Renal cortical epithelial cell (primary cell): ENCODE measurements around the gene XYLT1. TPM values are rescaled to one million over a fixed set of nuclear protein-coding genes. Genes with fewer than 3 reads are reported as not detected.
"Not testable (repeated sequence)": the region's sequence is repeated elsewhere in the genome, so short reads cannot be mapped to it uniquely, and the experiment has no call there.

Experiments
- DNase-seq: peaks from one replicate; pipeline ENCODE4 v3.0.0-alpha.2; 2011; ENCODE audit warnings: low read depth
- total RNA-seq: library from RNA; depleted of rRNA; stranded (reverse); fragments of >200 nt; gene quantifications from 2 replicates; pipeline ENCODE4 v1.2.3, GENCODE V29; 2014

The XYLT1 gene
- total RNA-seq, 1 donor from 2014 or later, result 0.15 TPM

GRCh38 chr16:17309510-17309909 lies 161.2 kb downstream of the XYLT1 start:
- DNase-seq, result no peak

GRCh38 chr16:17308186-17308585 lies 162.6 kb downstream of the XYLT1 start:
- DNase-seq, result no peak

- DNase-seq, result no peak
Observed at GRCh38 chr16:17307504-17307903, 163.3 kb downstream of the XYLT1 start.

DNA sequence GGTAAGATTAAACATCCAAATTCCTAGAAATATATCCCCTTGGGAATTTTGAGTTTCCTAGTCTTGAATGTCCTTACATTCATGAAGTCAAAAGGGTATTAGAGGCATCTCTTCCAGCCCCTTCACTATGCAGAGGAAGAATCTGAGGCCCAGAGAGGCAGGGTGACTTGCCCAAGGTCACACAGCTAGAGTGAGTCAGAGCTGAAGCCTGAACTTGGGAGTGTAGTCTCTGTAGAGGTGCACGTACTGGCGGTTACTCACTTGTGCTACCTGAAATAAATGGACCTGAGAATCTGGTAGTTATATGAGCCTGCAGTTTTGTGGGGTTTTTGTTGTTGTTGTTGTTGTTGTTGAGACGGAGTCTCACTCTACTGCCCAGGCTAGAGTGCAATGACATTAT lies 164.0 kb downstream of the XYLT1 start:
- no peak for DNase-seq

DNA sequence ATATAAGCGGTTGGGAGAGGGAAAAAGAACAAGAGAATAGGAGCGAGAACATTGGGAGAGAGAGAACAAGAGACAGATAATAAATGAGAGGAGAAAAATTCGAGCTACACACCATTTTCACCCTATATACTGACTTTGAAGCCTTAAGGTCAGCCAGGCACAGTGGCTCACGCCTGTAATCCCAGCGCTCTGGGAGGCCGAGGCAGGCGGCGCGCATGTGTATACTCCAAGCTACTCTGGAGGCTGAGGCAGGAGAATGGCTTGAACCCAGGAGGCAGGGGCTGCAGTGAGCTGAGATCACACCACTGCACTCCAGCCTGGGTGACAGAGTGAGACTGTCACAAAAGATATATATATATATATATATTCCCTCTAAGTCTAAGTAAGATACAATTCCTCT lies 164.5 kb downstream of the XYLT1 start:
- DNase-seq, result not testable (repeated sequence)

DNA sequence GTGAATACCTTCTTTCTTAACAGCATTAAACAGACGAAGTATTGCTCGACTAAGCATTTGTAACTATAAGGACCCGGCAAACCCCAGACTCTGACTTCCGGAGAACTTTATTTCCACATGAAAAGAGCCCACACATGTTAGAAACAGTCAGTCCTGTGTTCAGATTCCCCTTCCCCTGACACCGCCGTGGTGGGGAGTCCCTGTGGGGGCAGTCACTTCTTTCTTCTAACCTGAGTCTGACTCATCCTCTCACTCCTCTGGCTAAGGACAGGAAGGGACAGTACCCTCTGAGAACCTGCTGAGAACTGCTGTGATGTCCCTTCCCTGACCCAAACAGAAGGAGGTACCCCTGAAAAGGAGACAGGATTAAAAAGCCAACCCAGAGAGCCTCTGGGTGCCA lies 165.1 kb downstream of the XYLT1 start:
- no peak for DNase-seq

DNA sequence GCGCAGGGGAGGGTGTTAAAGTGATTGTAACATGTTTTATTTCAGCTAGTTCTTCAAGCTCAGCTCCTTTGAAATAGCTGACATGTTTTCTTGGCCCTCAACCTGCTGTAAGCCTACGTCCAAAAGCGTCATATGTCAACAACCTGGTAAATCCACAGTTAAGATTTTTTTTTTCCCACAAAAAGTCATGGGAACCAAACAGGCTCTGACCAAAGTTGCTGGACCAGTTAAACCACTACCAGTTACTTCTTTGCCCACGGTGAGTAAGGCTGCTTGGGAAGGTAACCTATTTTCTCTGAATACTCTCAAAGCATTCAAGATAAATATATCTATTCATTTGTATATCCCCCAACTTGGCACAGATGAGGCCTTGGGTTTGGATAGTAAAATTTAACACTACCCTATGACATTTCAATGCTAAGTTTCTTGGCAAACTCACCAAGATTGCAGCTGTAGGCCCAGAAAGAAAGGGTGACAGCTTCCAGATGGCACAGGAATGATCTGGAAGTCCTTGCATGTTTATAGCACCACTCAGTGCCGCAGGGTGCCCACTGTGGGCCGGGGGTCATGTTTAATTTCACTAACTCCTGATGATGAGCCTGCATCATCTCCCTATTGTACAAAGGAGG lies 166.2 kb downstream of the XYLT1 start:
- peak; percentile 8 for DNase-seq

GRCh38 chr16:17304106-17304490 lies 166.7 kb downstream of the XYLT1 start:
- DNase-seq, result no peak

DNA sequence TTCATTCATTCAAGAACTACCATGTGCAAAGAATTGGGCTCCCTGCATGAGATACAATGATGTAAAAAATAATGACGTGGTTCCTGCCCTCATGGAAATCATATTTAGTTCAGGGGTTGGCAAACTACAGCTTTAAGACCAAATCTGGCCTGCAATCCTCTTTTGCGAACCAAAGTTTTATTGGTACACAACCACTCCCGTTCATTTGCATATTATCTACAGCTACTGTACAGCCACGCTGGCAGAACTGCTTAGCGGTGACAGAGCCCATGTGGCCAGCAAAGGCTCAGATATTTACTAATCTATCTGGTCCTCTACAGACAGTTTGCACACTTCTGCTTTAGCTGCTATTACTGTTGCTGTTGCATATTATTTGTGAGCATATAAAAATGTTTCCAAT lies 167.7 kb downstream of the XYLT1 start:
- no peak for DNase-seq

GRCh38 chr16:17302620-17303019 lies 168.1 kb downstream of the XYLT1 start:
- no peak for DNase-seq

GRCh38 chr16:17302214-17302613 lies 168.5 kb downstream of the XYLT1 start:
- DNase-seq, result no peak

DNA sequence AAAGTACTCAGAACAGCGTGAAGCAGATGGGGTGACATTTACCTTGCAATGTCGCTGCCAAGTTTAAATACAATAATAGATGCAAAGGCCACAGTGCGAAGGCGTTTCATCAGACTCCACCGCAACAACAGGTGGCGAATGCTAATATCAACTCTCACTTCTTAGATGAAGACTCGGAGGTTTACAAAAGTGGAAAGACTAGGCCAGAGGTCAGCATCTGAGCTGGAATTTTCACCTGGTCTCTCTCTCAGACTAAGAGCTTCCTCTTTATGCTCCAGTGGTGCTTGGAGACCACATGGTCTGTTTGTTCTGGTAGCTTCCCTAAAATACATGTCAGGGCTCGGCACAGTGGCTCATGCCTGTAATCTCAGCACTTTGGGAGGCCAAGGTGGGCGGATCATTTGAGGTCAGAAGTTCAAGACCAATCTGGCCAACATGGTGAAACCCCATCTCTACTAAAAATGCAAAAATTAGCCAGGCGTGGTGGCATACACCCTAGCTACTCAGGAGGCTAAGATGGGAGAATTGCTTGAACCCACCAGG lies 169.1 kb downstream of the XYLT1 start:
- DNase-seq, result no peak

- DNase-seq, result no peak
Observed at GRCh38 chr16:17301184-17301583, 169.6 kb downstream of the XYLT1 start.

GRCh38 chr16:17299790-17300189 lies 171.0 kb downstream of the XYLT1 start:
- DNase-seq, result no peak

- no peak for DNase-seq
Observed at GRCh38 chr16:17298238-17298637, 172.5 kb downstream of the XYLT1 start.

- DNase-seq, result no peak
Observed at GRCh38 chr16:17296431-17296830, 174.3 kb downstream of the XYLT1 start.

DNA sequence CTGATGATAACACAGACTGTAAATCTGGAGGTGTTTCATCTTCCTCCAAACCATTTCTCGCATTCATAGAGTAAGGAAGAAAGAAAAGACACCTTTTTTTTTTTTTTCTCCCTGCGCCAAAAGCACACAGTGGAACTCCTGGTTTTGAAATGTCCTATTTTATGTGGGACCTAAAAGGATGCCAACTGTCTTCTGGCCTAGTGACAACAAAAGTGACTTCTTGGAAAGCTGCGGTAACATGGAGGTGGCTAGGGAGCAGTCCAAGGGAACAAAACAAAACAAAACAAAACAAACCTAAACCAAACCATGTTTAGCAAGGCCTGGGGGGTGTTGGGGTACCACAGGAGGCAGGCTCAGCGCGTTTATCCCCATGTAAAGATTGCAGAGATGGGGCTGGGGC lies 174.8 kb downstream of the XYLT1 start:
- DNase-seq, result no peak

- DNase-seq, result no peak
Observed at GRCh38 chr16:17294856-17295255, 175.9 kb downstream of the XYLT1 start.

DNA sequence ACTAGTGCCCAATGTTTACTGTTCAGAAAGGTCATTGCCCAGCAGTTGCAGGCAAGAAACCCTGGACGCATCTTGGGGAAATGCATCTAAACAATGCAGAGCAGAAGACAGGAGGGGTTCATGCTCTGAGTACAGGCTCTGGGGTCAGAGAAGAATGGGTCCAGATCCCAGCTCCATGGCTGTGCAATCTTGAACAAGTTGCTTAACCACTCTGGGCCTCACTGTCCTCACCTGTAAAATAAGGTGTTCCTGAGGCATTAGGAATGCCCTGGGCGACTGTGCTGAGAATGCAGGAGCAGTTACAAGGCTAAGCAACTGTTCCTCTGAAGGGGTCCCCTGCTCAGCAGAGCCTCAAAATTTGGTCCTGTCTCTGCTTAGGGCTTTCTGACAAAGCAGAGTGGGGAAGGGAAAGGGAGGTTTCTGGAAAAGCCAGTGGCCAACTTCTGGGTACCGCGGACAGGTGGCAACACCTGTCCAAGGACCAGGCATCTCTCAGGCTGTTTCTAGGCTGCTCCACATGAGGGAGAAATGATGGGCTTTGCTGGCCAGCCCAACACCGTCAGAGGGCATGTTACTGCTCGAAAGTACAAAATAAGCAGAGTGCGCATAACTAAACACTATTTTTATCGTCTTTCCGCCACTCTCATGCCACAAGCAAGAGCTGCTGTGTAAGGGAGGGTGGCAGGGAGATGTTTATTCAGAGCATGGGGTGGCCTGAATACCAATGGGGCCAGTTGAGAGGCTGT lies 176.8 kb downstream of the XYLT1 start:
- no peak for DNase-seq

DNA sequence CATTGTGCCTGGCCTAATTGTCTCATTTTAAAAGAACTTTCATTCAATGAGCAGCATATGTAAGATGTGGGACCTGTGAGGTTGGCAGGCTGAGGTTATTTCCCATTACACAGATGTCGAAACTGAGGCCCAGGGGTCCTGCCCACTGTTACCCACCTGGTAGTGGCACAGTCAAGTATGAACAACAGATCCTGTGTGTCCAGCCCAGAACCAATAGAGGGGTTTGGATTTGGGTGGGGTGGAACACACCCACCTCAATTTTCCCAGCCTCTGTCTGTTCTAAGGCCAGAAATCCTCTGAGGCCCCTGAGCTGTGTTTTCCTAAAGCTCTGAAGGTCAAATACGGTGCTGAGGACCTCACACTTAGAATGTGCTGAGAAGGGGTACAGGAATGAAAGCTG lies 179.5 kb downstream of the XYLT1 start:
- no peak for DNase-seq

GRCh38 chr16:17289674-17290635 lies 180.8 kb downstream of the XYLT1 start:
- DNase-seq, result no peak

- no peak for DNase-seq
Observed at GRCh38 chr16:17289050-17289449, 181.7 kb downstream of the XYLT1 start.
